H1 (cell line): Measurements from ENCODE around the gene RHO. TPM values are rescaled to one million over a fixed set of nuclear protein-coding genes. Genes with fewer than 3 reads are reported as not detected.

ENCODE experiments used
- CTCF ChIA-PET: fragments of 300-600 bp; sonication (Branson Sonifier 250); formaldehyde crosslinking; loops from one replicate; lab custom pipeline; 2021; ENCODE audit not compliant: partially characterized antibody; lab: Charles Lee
- POLR2A ChIA-PET: fragments of 300-600 bp; sonication (Branson Sonifier 250); formaldehyde crosslinking; loops from one replicate; lab custom pipeline; 2021; ENCODE audit warnings: inconsistent platforms; ENCODE audit not compliant: partially characterized antibody; lab: Charles Lee
- DNase-seq, 2 experiments: peaks; one replicate each; pipeline versions ENCODE4 v3.0.0 to v3.0.0-alpha.2; 2010 to 2022; ENCODE audit warnings: low spot score in 2 of 2, low read depth in 1 of 2, mixed read lengths in 1 of 2
- FAIRE-seq: peaks from 2 replicates; lab custom pipeline; 2011; peaks lifted over from hg19 to GRCh38; lab: Jason Lieb, UNC
- H2AFZ ChIP-seq: 2 replicates; pipeline ENCODE4 v1.8.1; 2012; ENCODE audit warnings: low read length, inconsistent platforms
- H2AK5ac ChIP-seq: 2 replicates; pipeline ENCODE4 v1.6.1; 2013; ENCODE audit warnings: low read depth, low read length
- H2BK120ac ChIP-seq: replicated peaks from 2 replicates; pipeline ENCODE3; 2013; ENCODE audit warnings: low read depth, low read length, inconsistent platforms
- H2BK12ac ChIP-seq: 2 replicates; pipeline ENCODE4 v1.6.1; 2013; ENCODE audit warnings: low read depth, low read length
- H2BK15ac ChIP-seq: 2 replicates; pipeline ENCODE4 v1.6.1; 2013; ENCODE audit warnings: low read length
- H2BK20ac ChIP-seq: 2 replicates; pipeline ENCODE4 v1.6.1; 2013; ENCODE audit warnings: low read length
- H2BK5ac ChIP-seq: 2 replicates; pipeline ENCODE4 v1.6.1; 2013; ENCODE audit warnings: low read depth, low read length
- H3K14ac ChIP-seq: 2 replicates; pipeline ENCODE4 v1.6.1; 2013; ENCODE audit warnings: inconsistent platforms; ENCODE audit not compliant: insufficient read length
- H3K18ac ChIP-seq: 2 replicates; pipeline ENCODE4 v1.6.1; 2013; ENCODE audit warnings: low read length; ENCODE audit errors: extremely low read depth
- H3K23ac ChIP-seq: 2 replicates; pipeline ENCODE4 v1.6.1; 2013; ENCODE audit warnings: inconsistent platforms; ENCODE audit not compliant: insufficient read length
- H3K23me2 ChIP-seq: 2 replicates; pipeline ENCODE4 v1.6.1; 2013; ENCODE audit warnings: low read depth, low read length
- H3K27ac ChIP-seq: 2 replicates; pipeline ENCODE4 v1.6.1; 2011; ENCODE audit warnings: low read depth, low read length, inconsistent platforms
- H3K27me3 ChIP-seq, 4 experiments: replicated peaks in 1 of 4; 1 replicate in 1 of 4; 2 replicates in 3 of 4; pipeline versions ENCODE4 v1.6.1 to v1.8.1; 2011 to 2013; ENCODE audit warnings: low read length in 3 of 4, mild to moderate bottlenecking in 3 of 4, inconsistent platforms in 2 of 4, mixed read lengths in 2 of 4, moderate library complexity in 1 of 4; ENCODE audit not compliant: control insufficient read depth in 3 of 4, insufficient read depth in 3 of 4; ENCODE audit errors: extremely low read depth in 1 of 4
- H3K36me3 ChIP-seq, 4 experiments: 2 replicates each; pipeline versions ENCODE4 v1.6.1 to v1.8.1; 2011 to 2013; ENCODE audit warnings: mild to moderate bottlenecking in 4 of 4, low read length in 3 of 4, moderate library complexity in 2 of 4, control low read depth in 1 of 4, inconsistent platforms in 1 of 4; ENCODE audit not compliant: insufficient read depth in 4 of 4, control insufficient read depth in 2 of 4
- H3K4ac ChIP-seq: replicated peaks from 2 replicates; pipeline ENCODE3; 2013; ENCODE audit warnings: low read length, low read depth, mixed read lengths, inconsistent platforms; ENCODE audit not compliant: insufficient read length
- H3K4me1 ChIP-seq, 4 experiments: replicated peaks in 1 of 4; 1 replicate in 1 of 4; 2 replicates in 3 of 4; pipeline versions ENCODE4 v1.6.1 to v1.8.1; 2011 to 2013; ENCODE audit warnings: low read length in 3 of 4, inconsistent platforms in 2 of 4, mixed read lengths in 1 of 4; ENCODE audit not compliant: insufficient read depth in 4 of 4, control insufficient read depth in 3 of 4
- H3K4me2 ChIP-seq, 2 experiments: 2 replicates each; pipeline versions ENCODE4 v1.6.1 to v1.8.1; 2011 to 2013; ENCODE audit warnings: low read depth in 2 of 2, low read length in 2 of 2, control low read depth in 1 of 2, inconsistent platforms in 1 of 2, mild to moderate bottlenecking in 1 of 2; ENCODE audit not compliant: insufficient read depth in 1 of 2
- H3K4me3 ChIP-seq, 4 experiments: fragments of 200-600, 300-600 bp in 1 of 4; sonication (generic), shearing (Covaris generic), sonication (Bioruptor Twin) in 1 of 4; 2 replicates each; pipeline versions ENCODE4 v1.5.1 to v1.8.1; 2011 to 2016; ENCODE audit warnings: low read length in 4 of 4, low read depth in 3 of 4, control low read depth in 2 of 4, inconsistent platforms in 2 of 4, mild to moderate bottlenecking in 2 of 4, mixed read lengths in 1 of 4, moderate library complexity in 1 of 4; ENCODE audit not compliant: insufficient read depth in 2 of 4; ENCODE audit errors: extremely low read depth in 1 of 4
- H3K56ac ChIP-seq: replicated peaks from 2 replicates; pipeline ENCODE3; 2013; ENCODE audit warnings: low read depth, mild to moderate bottlenecking, mixed read lengths, low read length, inconsistent platforms; ENCODE audit not compliant: insufficient read length
- H3K79me1 ChIP-seq: 2 replicates; pipeline ENCODE4 v1.6.1; 2013; ENCODE audit warnings: low read depth, low read length, control low read depth
- H3K79me2 ChIP-seq, 2 experiments: 2 replicates each; pipeline versions ENCODE4 v1.6.1 to v1.8.1; 2012 to 2013; ENCODE audit warnings: low read length in 2 of 2, mild to moderate bottlenecking in 2 of 2, inconsistent platforms in 1 of 2; ENCODE audit not compliant: insufficient read depth in 2 of 2, control insufficient read depth in 1 of 2
- H3K9ac ChIP-seq, 4 experiments: replicated peaks in 1 of 4; 1 replicate in 1 of 4; 2 replicates in 3 of 4; pipeline versions ENCODE4 v1.6.1 to v1.8.1; 2011 to 2013; ENCODE audit warnings: low read depth in 3 of 4, low read length in 3 of 4, control low read depth in 2 of 4, mild to moderate bottlenecking in 2 of 4, moderate library complexity in 2 of 4, inconsistent platforms in 1 of 4; ENCODE audit errors: extremely low read depth in 1 of 4
- H3K9me3 ChIP-seq, 2 experiments: 2 replicates each; pipeline versions ENCODE4 v1.6.1 to v1.8.1; 2012 to 2013; ENCODE audit warnings: mild to moderate bottlenecking in 2 of 2, moderate library complexity in 2 of 2, control low read depth in 1 of 2, inconsistent platforms in 1 of 2, low read depth in 1 of 2, low read length in 1 of 2, mixed read lengths in 1 of 2; ENCODE audit not compliant: insufficient read depth in 2 of 2
- H4K20me1 ChIP-seq, 2 experiments: replicated peaks in 1 of 2; 2 replicates each; pipeline versions ENCODE3 to v1.8.1; 2011 to 2013; ENCODE audit warnings: inconsistent platforms in 2 of 2, low read length in 2 of 2, mild to moderate bottlenecking in 1 of 2; ENCODE audit not compliant: insufficient read depth in 2 of 2, control insufficient read depth in 1 of 2
- H4K5ac ChIP-seq: 2 replicates; pipeline ENCODE4 v1.6.1; 2013; ENCODE audit warnings: low read length, low read depth, mixed read lengths, inconsistent platforms; ENCODE audit not compliant: insufficient read length
- H4K8ac ChIP-seq: 2 replicates; pipeline ENCODE4 v1.8.0; 2013; ENCODE audit warnings: mild to moderate bottlenecking, moderate library complexity, low read length, inconsistent platforms; ENCODE audit not compliant: insufficient read depth; ENCODE audit errors: extremely low read depth
- H4K91ac ChIP-seq: replicated peaks from 2 replicates; pipeline ENCODE3; 2013; ENCODE audit warnings: low read length, mixed read lengths, inconsistent platforms; ENCODE audit not compliant: insufficient read length
- RFX5 ChIP-seq: IDR thresholded peaks from 2 replicates; pipeline ENCODE4 v1.6.1; 2011; ENCODE audit warnings: low read depth, low read length, improper control_type of control experiment, borderline replicate concordance
- whole genome bisulfite sequencing, 2 experiments: shearing (Covaris generic) in 1 of 2; methylation state at CpG; one replicate each; pipeline versions ENCODE4 v1.1.6 to v1.1.7; 2013 to 2015; ENCODE audit warnings: low lambda C conversion rate in 2 of 2, mixed read lengths in 2 of 2, inconsistent platforms in 1 of 2, low coverage in 1 of 2, missing lambda C conversion rate in 1 of 2; ENCODE audit not compliant: insufficient replicate concordance in 2 of 2, insufficient coverage in 1 of 2, insufficient read length in 1 of 2; ENCODE audit errors: extremely low coverage in 1 of 2, missing lambda C conversion rate in 1 of 2; 5-methylcytosine and 5-hydroxymethylcytosine counted together
- polyA plus RNA-seq, 7 experiments: library from polyadenylated mRNA; depleted of rRNA in 3 of 7; stranded (reverse) in 5 of 7; unstranded in 2 of 7; fragments of >200 nt in 5 of 7; fragments of 200-250 nt in 2 of 7; gene quantifications; 1 replicate in 5 of 7; 2 replicates in 1 of 7; 4 replicates in 1 of 7; pipeline versions ENCODE4 v1.2.1 to v1.2.3, GENCODE V29; 2011 to 2013; ENCODE audit warnings: missing spikeins in 2 of 7, mixed read lengths in 2 of 7
- total RNA-seq: library from RNA; stranded (reverse); fragmentation: NEBNext Ultra II Directional; extraction: Animal tissue kit (Norgen Biotek cat#: 25700); gene quantifications from 2 replicates; pipeline ENCODE4 v1.2.1, GENCODE V29; 2021

The RHO gene
- total and polyA plus RNA-seq, 2 of the 8 experiments (the other 6 are each of a cell fraction or from before 2014, with no cell fraction given): not detected

GRCh38 chr3:129506231-129506742 lies 22.2 kb upstream of the RHO start:
- no peak overlapping the region for H2BK120ac ChIP-seq
- CTCF ChIA-PET: interaction anchor here (0.6 to 1.6 kb wide), 3 partner anchors 16 to 62 kb away, joined by 3 to 7 read pairs (median 4); no protein-coding TSS in a partner anchor

More at GRCh38 chr3:129506231-129506742, 22.2 kb upstream of the RHO start:
- FAIRE-seq (no peak), DNase-seq (no peak)
- POLR2A ChIA-PET: no interaction called here
- no peak overlapping the region for H2BK15ac ChIP-seq
- H3K14ac ChIP-seq: no peak overlapping the region
- no peak overlapping the region for H2AFZ ChIP-seq
- H4K20me1 ChIP-seq: peaks cover 0 to 3% of the 10 kb centered on the region in 2 experiments
- H3K23ac ChIP-seq: no peak overlapping the region
- TF ChIP-seq RFX5: no peak
- no peak overlapping the region for H4K8ac ChIP-seq
- no peaks in the 10 kb centered on the region for H3K27me3 ChIP-seq
- H3K27ac ChIP-seq: no peak overlapping the region
- H4K91ac ChIP-seq: no peak overlapping the region
- no peak overlapping the region for H2BK5ac ChIP-seq
- no peak overlapping the region for H3K9ac ChIP-seq
- no peaks in the 10 kb centered on the region for H3K9me3 ChIP-seq
- WGBS, 2 experiments: 86% methylated on average over 9 of the region's 9 CpGs; no CpG with 5 or more reads in 1 of the 2 experiments
- no peak overlapping the region for H4K5ac ChIP-seq
- no peak overlapping the region for H2BK20ac ChIP-seq
- no peak overlapping the region for H2AK5ac ChIP-seq
- no peak overlapping the region for H2BK12ac ChIP-seq
- no peaks in the 10 kb centered on the region for H3K23me2 ChIP-seq
- H3K4me2 ChIP-seq: no peak overlapping the region
- no peak overlapping the region for H3K4ac ChIP-seq
- no peak overlapping the region for H3K18ac ChIP-seq
- H3K56ac ChIP-seq: no peak overlapping the region
- no peaks in the 10 kb centered on the region for H3K79me1 ChIP-seq
- H3K36me3 ChIP-seq: peaks cover 2 to 20% (median 9%) of the 10 kb centered on the region in 4 experiments; a peak in 5 of 8 replicates
- H3K79me2 ChIP-seq: no peaks in the 10 kb centered on the region
- no peak overlapping the region for H3K4me3 ChIP-seq
- H3K4me1 ChIP-seq: no peaks in the 10 kb centered on the region
